Activated naive CD4-positive, alpha-beta T cell treated with Interleukin-2 at 50 U/mL for 16 hours (primary cell): ENCODE results near the gene SLC39A2.
"Not testable (repeated sequence)": the region's sequence is repeated elsewhere in the genome, so short reads cannot be mapped to it uniquely, and the experiment has no call there.

ENCODE experiments used
- DNase-seq: peaks from one replicate; pipeline ENCODE4 v3.0.0-alpha.2; 2020

SLC39A2 gene

GRCh38 chr14:21026274-21026987, 27.3 kb downstream of the SLC39A2 start:
- no peak for DNase-seq

GRCh38 chr14:21026988-21027315, 27.9 kb downstream of the SLC39A2 start:
- DNase-seq = no peak

GRCh38 chr14:21029917-21030316, 30.8 kb downstream of the SLC39A2 start, which contains the start of gene TPPP2:
Gene TPPP2 (plus strand): TSS chr14:21030217. CDS start chr14:21030582, 365 bp downstream.
- DNase-seq = no peak

- DNase-seq = no peak
Measured at GRCh38 chr14:21030531-21030930, 31.4 kb downstream of the SLC39A2 start.

GRCh38 chr14:21032326-21033132, 33.4 kb downstream of the SLC39A2 start:
- no peak for DNase-seq

GRCh38 chr14:21033133-21033698, 34.1 kb downstream of the SLC39A2 start:
- no peak for DNase-seq

- no peak for DNase-seq
Measured at GRCh38 chr14:21034707-21035106, 35.6 kb downstream of the SLC39A2 start, which contains the start of gene RNASE13. Gene RNASE13 (minus strand): TSS chr14:21034807. CDS start chr14:21034288, 519 bp downstream.

- DNase-seq = no peak
Measured at GRCh38 chr14:21036751-21037150, 37.7 kb downstream of the SLC39A2 start.

GRCh38 chr14:21037156-21037555, 38.1 kb downstream of the SLC39A2 start:
- DNase-seq = no peak

GRCh38 chr14:21038441-21039422, 39.6 kb downstream of the SLC39A2 start:
- DNase-seq = no peak

- DNase-seq = no peak
Measured at GRCh38 chr14:21039585-21040369, 40.7 kb downstream of the SLC39A2 start.

GRCh38 chr14:21040370-21040925, 41.4 kb downstream of the SLC39A2 start:
- DNase-seq = no peak

GRCh38 chr14:21040941-21041340, 41.8 kb downstream of the SLC39A2 start:
- not testable (repeated sequence) for DNase-seq

GRCh38 chr14:21041676-21042433, 42.8 kb downstream of the SLC39A2 start, which contains the start of gene RNASE7:
Gene RNASE7 (plus strand): TSS chr14:21042362. CDS start chr14:21042993, 631 bp downstream.
- no peak for DNase-seq

GRCh38 chr14:21042918-21043317, 43.8 kb downstream of the SLC39A2 start:
- no peak for DNase-seq

- DNase-seq = no peak
Measured at GRCh38 chr14:21043387-21043973, 44.4 kb downstream of the SLC39A2 start.

- DNase-seq = no peak
Measured at GRCh38 chr14:21043974-21044618, 45.0 kb downstream of the SLC39A2 start.

- DNase-seq = no peak
Measured at GRCh38 chr14:21047378-21047781, 48.3 kb downstream of the SLC39A2 start.

- DNase-seq = no peak
Measured at GRCh38 chr14:21048638-21049037, 49.5 kb downstream of the SLC39A2 start.
